Endothelial cell of umbilical vein (primary cell): Measurements from ENCODE around the gene PRSS56. TPM values are rescaled to one million over a fixed set of nuclear protein-coding genes. Genes with fewer than 3 reads are reported as not detected.

Experiments used
- BruUV-seq: library from RNA; stranded (reverse); fragments of 400-500 nt; replicated peaks from 2 replicates; lab custom pipeline; 2021; lab: Mats Ljungman, UMichigan
- CTCF ChIA-PET: fragments of 300-600, 350-600 bp; sonication (Branson Sonifier 250); formaldehyde crosslinking; loops from one replicate; lab custom pipeline; 2021; ENCODE audit warnings: antibody characterized with exemption, inconsistent platforms; lab: Charles Lee
- POLR2A ChIA-PET: fragments of 300-600, 350-600 bp; sonication (Branson Sonifier 250); formaldehyde crosslinking; loops from one replicate; lab custom pipeline; 2021; ENCODE audit warnings: antibody characterized with exemption, inconsistent platforms; lab: Charles Lee
- DNase-seq: peaks from one replicate; pipeline ENCODE4 v3.0.0-alpha.2; 2011; ENCODE audit warnings: low read depth, low spot score
- FAIRE-seq: peaks from 2 replicates; lab custom pipeline; 2011; peaks lifted over from hg19 to GRCh38; lab: Jason Lieb, UNC
- H2AFZ ChIP-seq: 2 replicates; pipeline ENCODE4 v1.6.0; 2012; ENCODE audit warnings: low read depth, low read length, control low read depth, inconsistent platforms
- H3K27ac ChIP-seq: 2 replicates; pipeline ENCODE4 v1.5.1; 2011; ENCODE audit warnings: low read depth, mild to moderate bottlenecking, control low read depth, low read length, moderate library complexity; ENCODE audit not compliant: insufficient read depth
- H3K27me3 ChIP-seq, 2 experiments: 2 replicates each; pipeline versions ENCODE4 v1.6.0 to v1.6.1; 2011; ENCODE audit warnings: low read length in 2 of 2, mixed read lengths in 1 of 2; ENCODE audit not compliant: control insufficient read depth in 2 of 2, insufficient read depth in 2 of 2
- H3K36me3 ChIP-seq, 2 experiments: 2 replicates in 1 of 2; 3 replicates in 1 of 2; pipeline ENCODE4 v1.5.1; 2011; ENCODE audit warnings: low read length in 2 of 2, mild to moderate bottlenecking in 1 of 2, moderate library complexity in 1 of 2; ENCODE audit not compliant: control insufficient read depth in 2 of 2, insufficient read depth in 2 of 2; ENCODE audit errors: extremely low read depth in 1 of 2
- H3K4me1 ChIP-seq: 3 replicates; pipeline ENCODE4 v1.5.1; 2011; ENCODE audit warnings: mild to moderate bottlenecking, low read length; ENCODE audit not compliant: control insufficient read depth, insufficient read depth; ENCODE audit errors: extremely low read depth
- H3K4me2 ChIP-seq: 2 replicates; pipeline ENCODE4 v1.6.1; 2011; ENCODE audit warnings: low read length, control low read depth, mixed read lengths; ENCODE audit not compliant: insufficient read depth
- H3K4me3 ChIP-seq, 3 experiments: fragments of 200-600 bp in 1 of 3; sonication (generic), shearing (Covaris generic) in 1 of 3; replicated peaks in 1 of 3; 2 replicates each; pipeline ENCODE4 v1.5.1; 2011 to 2016; ENCODE audit warnings: control low read depth in 3 of 3, low read length in 3 of 3, mild to moderate bottlenecking in 2 of 3, inconsistent platforms in 1 of 3, low read depth in 1 of 3, moderate library complexity in 1 of 3; ENCODE audit not compliant: insufficient read depth in 1 of 3
- H3K79me2 ChIP-seq: 2 replicates; pipeline ENCODE4 v1.6.0; 2012; ENCODE audit warnings: low read length, inconsistent platforms; ENCODE audit not compliant: control insufficient read depth, insufficient read depth
- H3K9ac ChIP-seq: replicated peaks from 2 replicates; pipeline ENCODE3; 2011; ENCODE audit warnings: low read length, control low read depth; ENCODE audit not compliant: insufficient read depth; ENCODE audit errors: extremely low read depth
- H3K9me1 ChIP-seq: replicated peaks from 3 replicates; pipeline ENCODE4 v1.6.0; 2011; ENCODE audit warnings: mild to moderate bottlenecking, low read length; ENCODE audit not compliant: control insufficient read depth, insufficient read depth; ENCODE audit errors: extremely low read depth
- H3K9me3 ChIP-seq: replicated peaks from 2 replicates; pipeline ENCODE4 v1.5.1; 2012; ENCODE audit warnings: low read length, inconsistent platforms; ENCODE audit not compliant: control insufficient read depth, insufficient read depth
- H4K20me1 ChIP-seq: replicated peaks from 2 replicates; pipeline ENCODE3; 2011; ENCODE audit warnings: mild to moderate bottlenecking, low read length; ENCODE audit not compliant: control insufficient read depth, insufficient read depth; ENCODE audit errors: extremely low read depth
- CTCF ChIP-seq, 2 donors: IDR thresholded peaks; 1 replicate in 1 of 2; 2 replicates in 1 of 2; pipeline ENCODE4 v1.5.1; 2011; ENCODE audit warnings: low read length in 2 of 2, mild to moderate bottlenecking in 2 of 2, moderate library complexity in 2 of 2, control low read depth in 1 of 2, inconsistent platforms in 1 of 2, low read depth in 1 of 2; ENCODE audit not compliant: insufficient read depth in 1 of 2; ENCODE audit errors: extremely low read depth in 1 of 2
- EZH2 ChIP-seq: IDR thresholded peaks from 2 replicates; pipeline ENCODE4 v1.6.1; 2012; ENCODE audit warnings: borderline replicate concordance, low read depth, mild to moderate bottlenecking, moderate library complexity, low read length, inconsistent platforms; ENCODE audit not compliant: severe bottlenecking
- FOS ChIP-seq: IDR thresholded peaks from 2 replicates; pipeline ENCODE4 v1.6.1; 2011; ENCODE audit warnings: mild to moderate bottlenecking, low read length, moderate library complexity, borderline replicate concordance; ENCODE audit not compliant: insufficient read depth
- JUN ChIP-seq: IDR thresholded peaks from 2 replicates; pipeline ENCODE4 v1.6.1; 2011; ENCODE audit warnings: borderline replicate concordance, low read depth; ENCODE audit not compliant: insufficient read length, insufficient read depth
- MYC ChIP-seq: IDR thresholded peaks from one replicate; pipeline ENCODE4 v1.6.1; 2011; ENCODE audit warnings: mild to moderate bottlenecking, low read depth, low read length
- POLR2A ChIP-seq: IDR thresholded peaks from 2 replicates; pipeline ENCODE4 v1.6.1; 2012; ENCODE audit warnings: low read depth, mild to moderate bottlenecking, control low read depth, low read length
- dilution Hi-C: fragments of 300-500 bp; cut with MboI; formaldehyde crosslinking; loops from one replicate; pipeline ENCODE4 v1.15.0; 2019; ENCODE audit warnings: low sequenced_read_pairs; ENCODE audit not compliant: extremely low pct_ligation_motif_present
- intact Hi-C: fragments of 100-400 bp; cut with micrococcal nuclease; formaldehyde crosslinking; loops from one replicate; pipeline ENCODE4 v1.10.0; 2022
- polyA plus RNA-seq, 4 experiments: library from polyadenylated mRNA; depleted of rRNA in 3 of 4; stranded (reverse) in 3 of 4; unstranded in 1 of 4; fragments of >200 nt; gene quantifications; 2 replicates each; pipeline versions ENCODE4 v1.2.1 to v1.2.3, GENCODE V29; 2011 to 2012; ENCODE audit warnings: missing spikeins in 1 of 4
- total RNA-seq: library from RNA; stranded (reverse); gene quantifications from 2 replicates; pipeline ENCODE4 v1.2.3, GENCODE V29; 2021
- TF ChIP-seq, protein P1 (sequence below): IDR thresholded peaks from 2 replicates; pipeline ENCODE4 v1.6.1; 2011; ENCODE audit not compliant: insufficient read depth, insufficient read length

PRSS56 gene
- total and polyA plus RNA-seq, 2 donors (not counting 3 experiments of a cell fraction or from before 2014, with no cell fraction given), result not detected

- H3K4me1 ChIP-seq, result no peaks in the 10 kb centered on the region
- DNase-seq, result no peak
- ChIA-PET POLR2A (no interaction called here), CTCF (no interaction called here)
- peaks cover 35 to 36% of the 10 kb centered on the region in 2 experiments for H3K27me3 ChIP-seq
- no peaks in the 10 kb centered on the region for H3K79me2 ChIP-seq
- H3K4me2 ChIP-seq, result no peak overlapping the region
- no peak overlapping the region for H3K9ac ChIP-seq
- H3K27ac ChIP-seq, result no peak overlapping the region
- no peaks in the 10 kb centered on the region for H4K20me1 ChIP-seq
- no TSS peak for BruUV-seq
- dilution Hi-C loops, result no loop called here
- intact Hi-C loops, result no loop called here
- H2AFZ ChIP-seq, result no peak overlapping the region
- TF ChIP-seq POLR2A (no peak), EZH2 (peak; percentile 85), FOS (no peak), CTCF (IDR thresholded peaks at IDR 0.05; ENCODE audit: extremely low read depth in 1 of 2, insufficient read depth in 1 of 2, low read depth in 1 of 2, low read length in 2 of 2) (no peak), MYC (no peak), JUN (no peak)
- TF ChIP-seq, protein P1, sequence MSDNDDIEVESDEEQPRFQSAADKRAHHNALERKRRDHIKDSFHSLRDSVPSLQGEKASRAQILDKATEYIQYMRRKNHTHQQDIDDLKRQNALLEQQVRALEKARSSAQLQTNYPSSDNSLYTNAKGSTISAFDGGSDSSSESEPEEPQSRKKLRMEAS, result no peak
- H3K9me3 ChIP-seq, result no peaks in the 10 kb centered on the region
- no peaks in the 10 kb centered on the region for H3K9me1 ChIP-seq
- no peak overlapping the region for H3K4me3 ChIP-seq
- H3K36me3 ChIP-seq, result no peaks in the 10 kb centered on the region
- no peak for FAIRE-seq
These were observed 16.3 kb upstream of the PRSS56 start for GRCh38 chr2:232503809-232504323.
